GM12872 (cell line): ENCODE data around the gene TMEFF2.

ENCODE experiments used
- TF ChIP-seq, protein P1 (sequence below): IDR thresholded peaks from 3 replicates; pipeline ENCODE4 v1.5.1; 2011; ENCODE audit warnings: low read depth, mild to moderate bottlenecking, low read length, moderate library complexity; ENCODE audit not compliant: insufficient read depth

The TMEFF2 gene

GRCh38 chr2:192005211-192005610 lies 189.5 kb downstream of the TMEFF2 start:
- TF ChIP-seq, protein P1, sequence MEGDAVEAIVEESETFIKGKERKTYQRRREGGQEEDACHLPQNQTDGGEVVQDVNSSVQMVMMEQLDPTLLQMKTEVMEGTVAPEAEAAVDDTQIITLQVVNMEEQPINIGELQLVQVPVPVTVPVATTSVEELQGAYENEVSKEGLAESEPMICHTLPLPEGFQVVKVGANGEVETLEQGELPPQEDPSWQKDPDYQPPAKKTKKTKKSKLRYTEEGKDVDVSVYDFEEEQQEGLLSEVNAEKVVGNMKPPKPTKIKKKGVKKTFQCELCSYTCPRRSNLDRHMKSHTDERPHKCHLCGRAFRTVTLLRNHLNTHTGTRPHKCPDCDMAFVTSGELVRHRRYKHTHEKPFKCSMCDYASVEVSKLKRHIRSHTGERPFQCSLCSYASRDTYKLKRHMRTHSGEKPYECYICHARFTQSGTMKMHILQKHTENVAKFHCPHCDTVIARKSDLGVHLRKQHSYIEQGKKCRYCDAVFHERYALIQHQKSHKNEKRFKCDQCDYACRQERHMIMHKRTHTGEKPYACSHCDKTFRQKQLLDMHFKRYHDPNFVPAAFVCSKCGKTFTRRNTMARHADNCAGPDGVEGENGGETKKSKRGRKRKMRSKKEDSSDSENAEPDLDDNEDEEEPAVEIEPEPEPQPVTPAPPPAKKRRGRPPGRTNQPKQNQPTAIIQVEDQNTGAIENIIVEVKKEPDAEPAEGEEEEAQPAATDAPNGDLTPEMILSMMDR: no peak

- TF ChIP-seq, protein P1: no peak
These were observed 190.4 kb downstream of the TMEFF2 start for GRCh38 chr2:192004188-192004963.

DNA sequence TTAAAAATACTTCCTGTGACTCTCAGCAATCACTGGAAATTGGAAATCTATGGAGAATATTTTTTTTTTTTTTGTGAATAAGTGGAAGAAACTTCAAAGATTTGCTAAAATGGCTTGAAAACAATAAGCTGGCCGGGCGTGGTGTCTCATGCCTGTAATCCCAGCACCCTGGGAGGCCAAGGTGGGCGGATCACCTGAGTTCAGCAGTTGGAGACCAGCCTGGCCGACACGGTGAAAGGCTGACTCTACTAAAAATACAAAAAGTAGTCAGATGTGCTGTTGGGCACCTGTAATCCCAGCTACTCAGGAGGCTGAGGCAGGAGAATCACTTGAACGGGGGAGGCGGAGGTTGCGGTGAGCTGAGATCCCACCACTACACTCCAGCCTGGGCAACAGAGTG lies 192.3 kb downstream of the TMEFF2 start:
- TF ChIP-seq, protein P1: no peak

DNA sequence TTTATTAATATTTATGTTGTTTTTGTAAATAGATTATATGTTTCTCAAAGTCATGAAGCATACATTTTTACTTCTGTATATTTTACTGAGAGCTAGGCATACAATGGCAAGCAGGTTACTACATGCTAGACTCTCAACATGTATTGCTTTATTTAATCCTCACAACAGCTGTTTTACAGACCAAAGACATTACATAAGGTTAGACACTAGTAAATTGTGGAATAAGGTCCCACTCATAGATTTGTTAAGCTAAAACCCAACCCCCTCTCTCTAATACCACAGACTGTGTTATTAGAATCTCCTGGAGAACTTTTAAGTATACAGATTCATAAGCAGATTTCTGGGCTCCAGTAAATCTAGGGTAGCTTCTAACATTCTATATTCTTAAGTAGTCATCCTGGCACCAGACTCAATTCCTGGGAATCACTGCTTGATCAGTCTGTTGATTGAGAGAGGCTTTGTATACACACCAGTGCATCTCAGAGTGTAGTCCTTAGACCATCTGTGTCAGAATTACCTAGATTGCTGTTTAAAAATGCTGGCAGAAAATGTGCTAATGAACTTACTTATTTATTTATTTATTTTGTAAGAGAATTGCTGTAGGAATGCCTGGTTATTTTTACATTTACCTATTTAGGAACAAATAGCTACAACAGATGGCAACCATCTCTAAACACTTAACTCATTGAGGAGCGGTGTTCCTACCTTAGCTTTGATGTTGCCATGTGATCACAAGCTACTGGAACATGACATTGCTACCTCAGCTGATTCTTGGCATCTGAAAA lies 194.3 kb downstream of the TMEFF2 start:
- TF ChIP-seq, protein P1: no peak

GRCh38 chr2:191999101-191999841 lies 195.5 kb downstream of the TMEFF2 start:
- TF ChIP-seq, protein P1: no peak

DNA sequence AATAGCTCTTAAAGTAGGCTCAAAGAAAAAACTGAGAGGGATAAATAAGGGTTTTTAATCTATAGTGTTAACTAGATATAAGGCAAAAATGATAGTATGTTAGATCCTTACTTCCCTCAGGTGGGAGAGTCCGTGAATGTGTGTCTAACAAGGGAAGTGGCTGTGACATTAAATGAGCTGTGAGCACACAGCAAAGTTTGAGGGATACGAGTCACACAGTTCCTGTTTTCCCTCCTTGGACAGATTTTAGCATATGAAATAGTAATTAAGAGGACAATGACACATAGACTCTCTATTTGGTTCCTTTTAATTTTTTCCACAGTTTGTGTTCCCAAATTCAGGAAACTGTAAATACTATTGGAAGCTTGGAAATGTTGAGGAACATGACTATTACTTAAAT lies 199.4 kb downstream of the TMEFF2 start:
- TF ChIP-seq, protein P1: no peak

- TF ChIP-seq, protein P1: no peak
These were observed 200.0 kb downstream of the TMEFF2 start for GRCh38 chr2:191994749-191995148.
